K562 (cell line): ENCODE results near the gene FBXW7. TPM values are rescaled to one million over a fixed set of nuclear protein-coding genes. Genes with fewer than 3 reads are reported as not detected.

Experiments used
- ATAC-seq: fragments of 200-7000 bp; cut with Tn5 transposase; 3 replicates; pipeline ENCODE4 v1.9.1; 2020; ENCODE audit warnings: moderate library complexity
- BruUV-seq: library from RNA; stranded (reverse); fragments of 400-500 nt; replicated peaks from 2 replicates; lab custom pipeline; 2021; lab: Mats Ljungman, UMichigan
- CTCF ChIA-PET: fragments of 300-600 bp; formaldehyde crosslinking; extraction: SDS; loops from one replicate; lab custom pipeline; 2021; ENCODE audit warnings: low intra/inter-chr PET ratio; lab: Yijun Ruan, JAX
- POLR2A ChIA-PET: fragments of 300-600, 350-650 bp; sonication (Branson Sonifier 250); formaldehyde crosslinking; extraction: SDS; loops from one replicate; lab custom pipeline; 2021; ENCODE audit warnings: antibody characterized with exemption, inconsistent platforms; lab: Yijun Ruan, JAX
- DNase-seq, 4 experiments: peaks; one replicate each; pipeline versions ENCODE4 v3.0.0 to v3.0.0-alpha.2; 2011 to 2018; ENCODE audit warnings: low spot score in 3 of 4, mixed read lengths in 3 of 4; ENCODE audit errors: extremely low read depth in 1 of 4
- FAIRE-seq: peaks from 2 replicates; lab custom pipeline; 2011; peaks lifted over from hg19 to GRCh38; lab: Jason Lieb, UNC
- H2AFZ ChIP-seq: 2 replicates; pipeline ENCODE4 v1.6.0; 2011; ENCODE audit warnings: low read depth, low read length, control low read depth, inconsistent platforms
- H3K27ac ChIP-seq: fragments of 200-600 bp; 3 replicates; pipeline ENCODE4 v1.8.0; 2011; ENCODE audit warnings: low read depth, mild to moderate bottlenecking, control low read depth, inconsistent platforms, low read length, moderate library complexity, mixed read lengths; ENCODE audit errors: extremely low read depth
- H3K27me3 ChIP-seq, 2 experiments: fragments of 300-600 bp in 1 of 2; 2 replicates in 1 of 2; 3 replicates in 1 of 2; pipeline versions ENCODE4 v1.6.0 to v1.8.0; 2011; ENCODE audit warnings: inconsistent platforms in 2 of 2, low read length in 2 of 2, mild to moderate bottlenecking in 1 of 2, mixed read lengths in 1 of 2, moderate library complexity in 1 of 2; ENCODE audit not compliant: control insufficient read depth in 2 of 2, insufficient read depth in 2 of 2
- H3K36me3 ChIP-seq: fragments of 300-600 bp; 3 replicates; pipeline ENCODE4 v1.8.0; 2011; ENCODE audit warnings: mild to moderate bottlenecking, low read length, inconsistent platforms; ENCODE audit not compliant: control insufficient read depth, insufficient read depth
- H3K4me1 ChIP-seq, 2 experiments: fragments of 200-600 bp in 1 of 2; replicated peaks in 1 of 2; 2 replicates in 1 of 2; 3 replicates in 1 of 2; pipeline versions ENCODE4 v1.5.1 to v1.8.0; 2011; ENCODE audit warnings: inconsistent platforms in 2 of 2, low read length in 2 of 2, mild to moderate bottlenecking in 1 of 2, mixed read lengths in 1 of 2, moderate library complexity in 1 of 2; ENCODE audit not compliant: control insufficient read depth in 2 of 2, insufficient read depth in 2 of 2
- H3K4me2 ChIP-seq: 2 replicates; pipeline ENCODE4 v1.6.1; 2011; ENCODE audit warnings: low read length, control low read depth, inconsistent platforms, mixed read lengths; ENCODE audit not compliant: insufficient read depth
- H3K4me3 ChIP-seq: fragments of 200-600 bp; sonication (generic), shearing (Covaris generic); 2 replicates; pipeline ENCODE4 v1.5.1; 2016; ENCODE audit warnings: control low read depth, inconsistent platforms
- H3K79me2 ChIP-seq: fragments of 200-600 bp; 3 replicates; pipeline ENCODE4 v1.8.0; 2011; ENCODE audit warnings: low read length, inconsistent platforms; ENCODE audit not compliant: control insufficient read depth, insufficient read depth
- H3K9ac ChIP-seq, 2 experiments: 2 replicates each; pipeline versions ENCODE4 v1.6.0 to v1.6.1; 2011; ENCODE audit warnings: low read depth in 2 of 2, low read length in 2 of 2, control low read depth in 1 of 2, inconsistent platforms in 1 of 2, mild to moderate bottlenecking in 1 of 2, mixed read lengths in 1 of 2; ENCODE audit not compliant: insufficient read depth in 1 of 2
- H3K9me1 ChIP-seq: one replicate; pipeline ENCODE4 v1.6.0; 2011; ENCODE audit warnings: inconsistent platforms, mild to moderate bottlenecking, low read length, moderate library complexity; ENCODE audit not compliant: control insufficient read depth, insufficient read depth
- H3K9me3 ChIP-seq: replicated peaks from 2 replicates; pipeline ENCODE4 v1.5.1; 2011; ENCODE audit warnings: low read depth, low read length, inconsistent platforms; ENCODE audit not compliant: control insufficient read depth, insufficient read depth
- H4K20me1 ChIP-seq: replicated peaks from 2 replicates; pipeline ENCODE4 v1.6.1; 2011; ENCODE audit warnings: low read length, inconsistent platforms, mixed read lengths; ENCODE audit not compliant: control insufficient read depth, insufficient read depth
- CTCFL ChIP-seq: IDR thresholded peaks from 2 replicates; pipeline ENCODE4 v1.6.1; 2011; ENCODE audit warnings: borderline replicate concordance, low read depth, mild to moderate bottlenecking, moderate library complexity, low read length; ENCODE audit not compliant: insufficient read depth, poor library complexity, severe bottlenecking
- EP300 ChIP-seq: IDR thresholded peaks from 2 replicates; pipeline ENCODE4 v1.6.1; 2012; ENCODE audit warnings: low read length, improper control_type of control experiment
- ETS2 ChIP-seq: IDR thresholded peaks from 2 replicates; pipeline ENCODE4 v1.6.1; 2016; ENCODE audit warnings: borderline replicate concordance, missing genetic modification characterization, mild to moderate bottlenecking, moderate library complexity, missing compliant biosample characterization; ENCODE audit not compliant: poor library complexity, severe bottlenecking
- ETV5 ChIP-seq: sonication (generic); formaldehyde crosslinking; IDR thresholded peaks from 2 replicates; pipeline ENCODE4 v1.4.0; 2020; ENCODE audit warnings: low read depth, mild to moderate bottlenecking, missing genetic modification reagents
- PHF20 ChIP-seq: fragments of 450-650 bp; IDR thresholded peaks from 2 replicates; pipeline ENCODE4 v1.6.1; 2018; ENCODE audit not compliant: partially characterized antibody
- PHF21A ChIP-seq: fragments of 450-650 bp; IDR thresholded peaks from 2 replicates; pipeline ENCODE4 v1.6.1; 2017; ENCODE audit warnings: low read depth, borderline replicate concordance
- TAF1 ChIP-seq: IDR thresholded peaks from 2 replicates; pipeline ENCODE4 v1.6.1; 2011; ENCODE audit warnings: mild to moderate bottlenecking, low read length, moderate library complexity; ENCODE audit not compliant: insufficient read depth, control insufficient read depth, severe bottlenecking; ENCODE audit errors: extremely low read depth
- TFE3 ChIP-seq: fragments of 450-650 bp; formaldehyde crosslinking; IDR thresholded peaks from 2 replicates; pipeline ENCODE4 v1.4.0; 2020; ENCODE audit warnings: mild to moderate bottlenecking, mixed read lengths
- ZFP36 ChIP-seq: fragments of 150-350 bp; IDR thresholded peaks from 2 replicates; pipeline ENCODE4 v1.6.1; 2018; ENCODE audit warnings: low read length, low read depth; ENCODE audit not compliant: partially characterized antibody
- ZNF277 ChIP-seq: fragments of 250-450 bp; sonication (Bioruptor Pico); IDR thresholded peaks from 2 replicates; pipeline ENCODE4 v1.8.0; 2022; ENCODE audit warnings: inconsistent platforms, mild to moderate bottlenecking, moderate library complexity, borderline replicate concordance
- WGBS: fragments of 100-300 bp; shearing (Covaris generic); methylation state at CpG from one replicate; pipeline ENCODE4 v1.1.6; 2016; ENCODE audit warnings: low coverage, mixed read lengths; ENCODE audit not compliant: insufficient coverage; ENCODE audit errors: missing lambda C conversion rate; 5-methylcytosine and 5-hydroxymethylcytosine counted together
- in situ Hi-C: fragments of 300-500 bp; cut with MboI; formaldehyde crosslinking; loops from 4 replicates; pipeline ENCODE4 v1.15.0; 2018; ENCODE audit warnings: inconsistent platforms, mixed read lengths
- intact Hi-C: fragments of 100-400 bp; cut with micrococcal nuclease; formaldehyde crosslinking; loops from 2 replicates; pipeline ENCODE4 v1.14.2; 2022
- polyA plus RNA-seq, 8 experiments: library from polyadenylated mRNA; depleted of rRNA in 4 of 8; stranded (reverse) in 5 of 8; unstranded in 3 of 8; fragments of >200 nt; fragmentation: Nextera tagmentation in 2 of 8; fragmentation: Illumina TruSeq in 1 of 8; extraction: Ambion mirVana in 2 of 8; extraction: Trizol in 1 of 8; gene quantifications; 2 replicates each; pipeline versions ENCODE4 v1.2.1 to v1.2.3, GENCODE V29; 2011 to 2014; ENCODE audit warnings: inconsistent platforms in 1 of 8, missing spikeins in 1 of 8
- total RNA-seq, 7 experiments: library from RNA; depleted of rRNA in 6 of 7; stranded (reverse); fragments of >200 nt in 6 of 7; fragmentation: Illumina TruSeq in 2 of 7; extraction: Trizol in 2 of 7; gene quantifications; 2 replicates each; pipeline versions ENCODE4 v1.2.1 to v1.2.3, GENCODE V29; 2011 to 2021; ENCODE audit warnings: low replicate concordance in 1 of 7

FBXW7 gene
- total and polyA plus RNA-seq, 9 of the 15 experiments (the other 6 are each of a cell fraction or from before 2014, with no cell fraction given), result 6.8 to 44.2 (median 16.4) TPM

GRCh38 chr4:152394791-152395190, 141.1 kb downstream of the FBXW7 start:
- Histone ChIP-seq H3K9ac (no peak overlapping the region), H3K9me1 (no peaks in the 10 kb centered on the region), H3K36me3 (no peaks in the 10 kb centered on the region), H3K4me3 (no peak overlapping the region), H3K4me2 (no peak overlapping the region), H3K79me2 (no peaks in the 10 kb centered on the region), H4K20me1 (no peaks in the 10 kb centered on the region), H3K4me1 (no peaks in the 10 kb centered on the region; a peak in 1 of 5 replicates), H3K27ac (no peak overlapping the region), H3K27me3 (no peaks in the 10 kb centered on the region), H3K9me3 (no peaks in the 10 kb centered on the region), H2AFZ (no peak overlapping the region)
- in situ Hi-C loops, result no loop called here
- BruUV-seq, result no TSS peak
- intact Hi-C loops, result loop anchor here (10.0 kb wide), 1 partner anchor 750 kb away; no protein-coding TSS in a partner anchor
- FAIRE-seq (no peak), ATAC-seq (no peak), DNase-seq (no peak)
- ChIA-PET POLR2A (interaction anchor here (0.6 to 1.0 kb wide), 3 partner anchors 12 to 221 kb away, joined by 3 to 5 read pairs (median 4); no protein-coding TSS in a partner anchor), CTCF (no interaction called here)
- TF ChIP-seq ZFP36, result no peak
- 59% methylated on average over 4 of the region's 4 CpGs for WGBS

- 86% methylated on average over 3 of the region's 3 CpGs for WGBS
- intact Hi-C loops, result loop anchor here (10.0 kb wide), 1 partner anchor 747 kb away; no protein-coding TSS in a partner anchor
- in situ Hi-C loops, result no loop called here
- Histone ChIP-seq H3K27ac (no peak overlapping the region), H3K27me3 (no peaks in the 10 kb centered on the region), H3K9me3 (no peaks in the 10 kb centered on the region), H3K9me1 (no peaks in the 10 kb centered on the region), H3K9ac (no peak overlapping the region), H3K36me3 (no peaks in the 10 kb centered on the region), H2AFZ (no peak overlapping the region), H3K79me2 (no peaks in the 10 kb centered on the region), H4K20me1 (no peaks in the 10 kb centered on the region), H3K4me3 (no peak overlapping the region), H3K4me2 (no peak overlapping the region), H3K4me1 (no peaks in the 10 kb centered on the region)
- FAIRE-seq, result peak; percentile 55
- ChIA-PET CTCF (no interaction called here), POLR2A (no interaction called here)
- BruUV-seq, result no TSS peak
- ATAC-seq, result no peak
- DNase-seq, result peak in 1 of 4 experiments; percentile 8
- no peak for TF ChIP-seq CTCFL
- no peak for TF ChIP-seq ETS2 (tag)
- TF ChIP-seq TFE3 (CRISPR knock-in tag), result peak; percentile 66
- no peak for TF ChIP-seq PHF21A
- no peak for TF ChIP-seq ETV5 (CRISPR knock-in tag)
- no peak for TF ChIP-seq PHF20
- TF ChIP-seq TAF1, result no peak
- TF ChIP-seq EP300, result no peak
- TF ChIP-seq ZNF277 (CRISPR knock-in tag), result no peak
Measured at GRCh38 chr4:152392079-152392478, 143.8 kb downstream of the FBXW7 start.
